HG03342 (cell line): ENCODE data around the gene OSER1.

ENCODE experiments used
- ATAC-seq: cut with Tn5 transposase; IDR thresholded peaks from one replicate; pipeline ENCODE4 v1.9.1; 2021; ENCODE audit warnings: mild to moderate bottlenecking, moderate library complexity; ENCODE audit not compliant: unreplicated experiment

OSER1 gene

GRCh38 chr20:44228465-44229258 is 18.1 kb upstream of the OSER1 start:
- ATAC-seq = no peak

DNA sequence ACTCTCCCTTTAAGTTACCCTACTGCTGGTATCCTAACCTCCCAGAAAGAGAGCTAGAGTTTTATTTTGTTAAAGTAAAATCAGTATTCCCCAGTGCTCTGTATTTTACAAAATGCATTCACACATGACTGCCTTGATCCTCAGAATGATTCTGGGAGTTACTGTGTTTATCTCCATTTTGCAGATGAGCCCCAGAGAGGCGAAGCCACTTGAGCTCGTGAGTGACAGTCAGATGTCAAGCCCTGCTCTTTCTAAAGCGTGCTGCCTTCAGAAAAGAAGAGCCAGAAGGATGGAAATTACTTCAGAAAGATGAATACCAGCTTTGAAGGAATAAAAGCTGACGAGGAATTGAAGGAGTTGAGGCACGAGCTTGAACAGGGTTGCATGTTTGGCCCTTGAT is 14.1 kb upstream of the OSER1 start:
- no peak for ATAC-seq

GRCh38 chr20:44223721-44224120 is 13.2 kb upstream of the OSER1 start:
- no peak for ATAC-seq

DNA sequence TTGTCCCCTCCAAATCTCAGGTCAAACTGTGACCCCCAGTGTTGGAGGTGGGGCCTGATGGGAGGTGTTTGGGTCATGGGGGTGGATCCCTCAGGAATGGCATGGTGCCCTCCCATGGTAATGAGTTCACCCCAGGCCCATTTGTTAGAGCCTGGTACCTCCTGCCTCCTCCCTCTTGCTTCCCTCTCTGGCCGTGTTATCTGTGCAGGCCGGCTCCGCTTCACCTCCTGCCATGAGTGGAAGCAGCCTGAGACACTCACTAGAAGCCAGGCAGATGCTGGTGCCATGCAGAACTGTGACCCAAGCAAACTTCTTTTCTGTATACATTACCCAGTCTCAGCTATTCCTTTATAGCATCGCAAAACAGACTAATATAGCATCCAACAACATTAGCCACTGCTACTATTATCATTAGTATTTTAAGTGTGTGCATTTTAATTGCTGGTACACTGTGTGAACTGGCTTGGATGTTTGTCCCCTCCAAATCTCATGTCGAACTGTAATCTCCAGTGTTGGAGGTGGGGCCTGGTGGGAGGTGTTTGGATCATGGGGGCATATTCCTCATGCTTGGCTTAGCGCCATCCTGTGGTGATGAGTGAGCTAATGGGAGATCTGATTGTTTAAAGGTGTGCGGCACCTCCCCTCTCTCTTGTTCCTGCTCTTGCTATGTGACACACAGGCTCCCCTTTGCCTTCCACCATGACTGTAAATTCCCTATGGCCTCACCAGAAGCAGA is 12.2 kb upstream of the OSER1 start:
- no peak for ATAC-seq

GRCh38 chr20:44222027-44222426 is 11.5 kb upstream of the OSER1 start:
- ATAC-seq = no peak

GRCh38 chr20:44221368-44221954 is 10.9 kb upstream of the OSER1 start:
- no peak for ATAC-seq

DNA sequence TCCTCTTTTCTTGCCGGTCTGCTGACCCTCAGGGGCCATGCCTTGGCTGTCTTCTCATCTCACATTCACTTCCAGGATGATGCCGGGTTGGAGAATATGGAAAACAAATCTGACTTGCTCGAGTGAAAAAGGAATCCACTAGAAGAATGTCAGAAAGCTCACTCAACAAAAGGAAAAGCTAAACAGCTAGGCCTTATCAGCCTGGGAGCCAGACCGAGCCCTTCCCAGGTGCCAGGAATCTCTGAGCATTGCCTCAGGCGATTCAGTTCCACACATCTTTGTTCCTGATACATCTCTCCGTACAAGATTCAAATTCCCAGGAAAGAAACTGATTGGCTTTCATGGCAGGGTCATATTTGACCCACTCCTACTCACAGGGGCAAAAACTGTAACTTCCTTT is 9.2 kb upstream of the OSER1 start:
- ATAC-seq = no peak

DNA sequence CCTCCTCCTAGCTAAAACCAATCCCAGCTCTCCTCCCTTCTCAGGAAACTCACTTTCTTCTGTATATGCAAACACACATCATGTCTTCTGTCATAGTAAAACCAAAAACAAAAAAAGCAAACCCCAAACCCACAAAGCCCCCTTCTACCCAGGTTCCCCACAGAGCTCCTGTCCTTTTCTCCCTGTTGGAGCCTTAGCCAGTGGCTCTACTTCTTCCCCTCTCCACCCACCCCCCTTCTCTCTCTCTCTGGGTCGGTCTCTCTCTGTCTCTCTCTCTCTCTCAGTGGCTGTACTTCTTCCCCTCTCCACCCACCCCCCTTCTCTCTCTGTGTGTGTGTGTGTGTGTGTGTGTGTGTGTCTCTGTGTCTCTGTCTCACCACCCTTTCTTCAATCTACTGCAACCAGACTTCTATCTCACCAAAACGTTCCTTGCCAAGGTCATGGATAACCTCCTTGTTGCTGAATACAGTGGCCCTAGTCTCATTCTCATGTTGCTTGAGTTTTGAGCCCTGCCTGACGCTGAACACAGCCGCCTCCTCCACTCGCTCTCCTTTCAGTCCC is 8.7 kb upstream of the OSER1 start:
- ATAC-seq = no peak

GRCh38 chr20:44218446-44218845 is 7.9 kb upstream of the OSER1 start:
- no peak for ATAC-seq

GRCh38 chr20:44217342-44218092 is 6.9 kb upstream of the OSER1 start:
- ATAC-seq = no peak

- no peak for ATAC-seq
These were observed 4.6 kb upstream of the OSER1 start for GRCh38 chr20:44215125-44215524.

DNA sequence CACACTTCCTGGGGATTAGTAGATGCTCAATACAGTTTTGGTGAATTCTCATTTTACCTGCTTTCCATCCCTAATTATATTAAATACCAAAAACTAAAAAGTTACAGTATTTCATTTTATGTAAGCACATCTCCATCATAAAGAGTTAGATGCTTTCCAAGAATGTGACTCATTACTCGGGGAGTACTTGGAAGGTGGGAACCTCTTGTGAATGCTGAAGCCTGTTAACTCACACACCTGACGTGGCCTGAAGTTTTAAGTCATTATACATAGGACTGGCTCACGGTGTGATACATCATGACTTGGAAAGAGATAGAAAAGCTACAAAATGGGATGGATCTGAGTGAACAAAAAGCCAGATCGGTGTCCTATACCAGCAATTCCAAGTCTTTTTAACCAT is 2.2 kb upstream of the OSER1 start:
- no peak for ATAC-seq

GRCh38 chr20:44211177-44212039 is 837 bp upstream of the OSER1 start:
- ATAC-seq = no peak

DNA sequence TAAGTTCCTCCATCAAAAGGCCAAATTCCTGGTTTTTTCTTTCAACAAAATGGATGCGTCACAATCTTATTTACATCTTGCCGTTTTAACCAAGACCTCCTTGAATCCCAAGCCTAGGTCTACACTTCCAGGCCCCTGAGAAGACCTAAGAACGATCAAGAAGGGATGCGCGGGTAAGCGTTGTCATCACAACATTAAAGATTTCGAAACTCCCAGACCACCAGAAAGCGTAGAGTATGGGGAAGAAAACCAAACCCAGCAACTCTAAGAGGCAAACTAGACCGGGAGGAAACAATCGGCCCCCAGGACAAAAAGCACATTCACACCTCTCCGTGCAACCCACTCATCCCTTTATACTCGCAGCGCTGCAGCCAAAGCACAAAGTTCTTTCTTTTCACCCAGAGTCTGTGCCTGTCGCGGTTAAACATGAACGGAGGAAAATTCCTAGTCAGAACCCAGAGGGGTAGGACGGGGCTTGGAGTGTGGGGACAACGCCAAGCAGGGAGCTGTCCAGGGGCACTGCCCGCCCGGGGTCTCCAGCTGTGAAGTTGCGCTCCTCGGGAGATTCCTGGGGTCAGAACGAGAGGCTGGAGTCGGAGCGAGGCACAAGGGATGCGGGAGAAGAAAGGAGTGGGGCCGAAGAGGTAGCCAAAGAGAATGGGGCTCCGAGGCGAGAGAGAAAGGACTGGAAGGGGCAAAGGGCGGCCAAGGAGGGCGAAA is 725 bp downstream of the OSER1 start:
- no peak for ATAC-seq

GRCh38 chr20:44208770-44209169 is 1.8 kb downstream of the OSER1 start:
- no peak for ATAC-seq

DNA sequence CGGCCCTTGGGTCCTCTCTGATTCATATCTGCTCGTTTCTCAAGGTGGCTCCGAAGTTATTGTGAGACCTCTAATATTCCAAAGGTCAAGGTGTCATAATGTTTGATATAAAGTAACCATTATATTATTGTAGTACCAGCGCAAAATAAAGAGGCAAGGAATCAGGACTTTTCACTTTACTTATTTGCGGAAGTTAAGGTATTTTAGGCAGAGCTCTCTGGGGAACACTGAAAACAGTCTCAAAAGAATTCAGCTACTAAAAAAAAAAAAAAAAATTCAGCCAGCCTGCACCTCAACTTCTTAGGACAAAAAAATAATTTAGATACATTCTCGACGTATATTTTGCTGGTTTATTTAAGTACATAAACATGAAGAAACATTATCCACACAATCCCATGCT is 2.4 kb downstream of the OSER1 start:
- ATAC-seq = no peak

DNA sequence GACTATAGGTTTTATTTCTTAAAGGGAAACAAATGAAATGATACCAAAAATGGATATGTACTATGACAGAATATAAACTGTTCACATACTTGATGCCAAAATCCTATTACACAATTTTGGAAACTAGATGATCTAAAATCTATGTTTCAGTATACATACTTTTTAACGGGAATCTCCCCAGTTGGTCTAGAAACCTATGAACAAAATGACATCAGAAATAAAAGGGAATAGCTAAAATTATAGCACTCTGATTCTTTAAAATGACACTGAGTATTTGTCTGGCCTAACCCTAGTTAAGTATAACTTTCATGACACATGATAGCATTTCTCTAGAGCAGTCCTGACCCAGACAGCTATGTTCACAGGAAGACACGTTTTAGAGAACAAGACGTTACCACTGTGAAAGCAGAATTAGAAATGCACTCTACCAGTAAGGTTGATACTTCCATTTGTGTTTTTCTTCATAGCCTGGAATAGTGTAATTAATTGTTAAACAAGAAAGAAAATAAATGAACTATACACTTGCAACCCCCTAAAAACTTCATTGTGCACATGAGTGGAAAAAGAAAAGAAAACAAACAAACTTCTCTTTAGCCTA is 3.3 kb downstream of the OSER1 start:
- ATAC-seq = no peak

- no peak for ATAC-seq
These were observed 4.4 kb downstream of the OSER1 start for GRCh38 chr20:44206132-44206531.

DNA sequence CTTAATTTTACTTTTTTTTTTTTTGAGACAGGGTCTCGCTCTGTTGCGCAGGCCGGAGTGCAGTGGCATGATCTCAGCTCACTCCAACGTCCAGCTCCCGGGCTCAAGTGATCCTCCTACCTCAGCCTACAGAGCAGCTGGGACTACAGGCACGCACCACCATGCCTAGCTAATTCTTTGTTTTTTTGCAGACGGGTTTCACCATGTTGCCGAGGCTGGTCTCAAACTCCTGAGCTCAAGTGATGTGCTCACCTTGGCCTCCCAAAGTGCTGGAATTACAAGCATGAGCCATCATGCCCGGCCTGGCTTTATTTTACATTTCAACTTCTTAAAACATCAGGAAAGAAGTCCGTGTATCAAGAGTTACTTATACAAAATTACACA is 5.7 kb downstream of the OSER1 start:
- ATAC-seq = no peak
